GM18951 (cell line): ENCODE measurements around the gene GPRC5C.
"Not testable (repeated sequence)": the region's sequence is repeated elsewhere in the genome, so short reads cannot be mapped to it uniquely, and the experiment has no call there.

ENCODE experiments used
- POLR2A ChIP-seq: IDR thresholded peaks from 4 replicates; pipeline ENCODE4 v1.6.1; 2011; ENCODE audit warnings: mild to moderate bottlenecking; ENCODE audit not compliant: insufficient read length, insufficient read depth; ENCODE audit errors: extremely low read depth
- in situ Hi-C: fragments of 300-500 bp; cut with MboI; formaldehyde crosslinking; loops from one replicate; pipeline ENCODE4 v1.12.0; 2022; ENCODE audit warnings: low sequenced_read_pairs, mixed read lengths, inconsistent platforms; ENCODE audit not compliant: unreplicated experiment

Gene GPRC5C

GRCh38 chr17:74393346-74393942, 38.4 kb upstream of the GPRC5C start:
- in situ Hi-C loops: no loop called here
- TF ChIP-seq POLR2A: no peak

GRCh38 chr17:74394275-74394950, 37.5 kb upstream of the GPRC5C start:
- in situ Hi-C loops: no loop called here
- TF ChIP-seq POLR2A: no peak

GRCh38 chr17:74394977-74395376, 36.9 kb upstream of the GPRC5C start:
- TF ChIP-seq POLR2A: no peak
- in situ Hi-C loops: no loop called here

- in situ Hi-C loops: no loop called here
- no peak for TF ChIP-seq POLR2A
These were observed 35.3 kb upstream of the GPRC5C start for GRCh38 chr17:74396567-74396966.

GRCh38 chr17:74402048-74402447, 29.8 kb upstream of the GPRC5C start:
- TF ChIP-seq POLR2A: no peak
- in situ Hi-C loops: no loop called here

GRCh38 chr17:74403512-74404137, 28.3 kb upstream of the GPRC5C start:
- TF ChIP-seq POLR2A: no peak
- in situ Hi-C loops: no loop called here

GRCh38 chr17:74404218-74404617, 27.7 kb upstream of the GPRC5C start:
- in situ Hi-C loops: no loop called here
- no peak for TF ChIP-seq POLR2A

- in situ Hi-C loops: no loop called here
- no peak for TF ChIP-seq POLR2A
These were observed 27.1 kb upstream of the GPRC5C start for GRCh38 chr17:74404789-74405188.

- in situ Hi-C loops: not testable (repeated sequence)
These were observed 26.6 kb upstream of the GPRC5C start for GRCh38 chr17:74405311-74405710.

- in situ Hi-C loops: no loop called here
- TF ChIP-seq POLR2A: no peak
These were observed 24.5 kb upstream of the GPRC5C start for GRCh38 chr17:74407384-74407783.

GRCh38 chr17:74408262-74408661, 23.6 kb upstream of the GPRC5C start:
- in situ Hi-C loops: no loop called here
- TF ChIP-seq POLR2A: no peak

- in situ Hi-C loops: no loop called here
- no peak for TF ChIP-seq POLR2A
These were observed 23.1 kb upstream of the GPRC5C start for GRCh38 chr17:74408815-74409214.

- no peak for TF ChIP-seq POLR2A
- in situ Hi-C loops: no loop called here
These were observed 21.9 kb upstream of the GPRC5C start for GRCh38 chr17:74410001-74410443.

- in situ Hi-C loops: no loop called here
- no peak for TF ChIP-seq POLR2A
These were observed 19.3 kb upstream of the GPRC5C start for GRCh38 chr17:74412581-74412980.
